ENCODE results near the gene FUCA1.

GRCh38 chr1:23816906-23817305 is 51.2 kb downstream of the FUCA1 start:
- TF ChIP-seq OSR1 (CRISPR knock-in tag; IDR thresholded peaks at IDR 0.05) = no peak
- no peak for TF ChIP-seq ZNF565 (CRISPR knock-in tag; conservative IDR thresholded peaks at IDR 0.05; ENCODE audit: low read depth)
- no peak for TF ChIP-seq ESRRG (CRISPR knock-in tag; IDR thresholded peaks at IDR 0.05)
- TF ChIP-seq, protein P1, sequence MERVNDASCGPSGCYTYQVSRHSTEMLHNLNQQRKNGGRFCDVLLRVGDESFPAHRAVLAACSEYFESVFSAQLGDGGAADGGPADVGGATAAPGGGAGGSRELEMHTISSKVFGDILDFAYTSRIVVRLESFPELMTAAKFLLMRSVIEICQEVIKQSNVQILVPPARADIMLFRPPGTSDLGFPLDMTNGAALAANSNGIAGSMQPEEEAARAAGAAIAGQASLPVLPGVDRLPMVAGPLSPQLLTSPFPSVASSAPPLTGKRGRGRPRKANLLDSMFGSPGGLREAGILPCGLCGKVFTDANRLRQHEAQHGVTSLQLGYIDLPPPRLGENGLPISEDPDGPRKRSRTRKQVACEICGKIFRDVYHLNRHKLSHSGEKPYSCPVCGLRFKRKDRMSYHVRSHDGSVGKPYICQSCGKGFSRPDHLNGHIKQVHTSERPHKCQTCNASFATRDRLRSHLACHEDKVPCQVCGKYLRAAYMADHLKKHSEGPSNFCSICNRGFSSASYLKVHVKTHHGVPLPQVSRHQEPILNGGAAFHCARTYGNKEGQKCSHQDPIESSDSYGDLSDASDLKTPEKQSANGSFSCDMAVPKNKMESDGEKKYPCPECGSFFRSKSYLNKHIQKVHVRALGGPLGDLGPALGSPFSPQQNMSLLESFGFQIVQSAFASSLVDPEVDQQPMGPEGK (CRISPR knock-in tag; IDR thresholded peaks at IDR 0.05; ENCODE audit: borderline replicate concordance) = no peak
- TF ChIP-seq TCF4 (CRISPR knock-in tag; IDR thresholded peaks at IDR 0.05; ENCODE audit: borderline replicate concordance) = no peak
- TF ChIP-seq ZNF8 (CRISPR knock-in tag; IDR thresholded peaks at IDR 0.05) = no peak
- TF ChIP-seq BACH2 (CRISPR knock-in tag; IDR thresholded peaks at IDR 0.05; ENCODE audit: borderline replicate concordance) = no peak
- TF ChIP-seq CREB5 (CRISPR knock-in tag; IDR thresholded peaks at IDR 0.05; ENCODE audit: low read depth) = no peak
- TF ChIP-seq TSHZ2 (CRISPR knock-in tag; IDR thresholded peaks at IDR 0.05) = no peak
- TF ChIP-seq RARB (CRISPR knock-in tag; IDR thresholded peaks at IDR 0.05) = no peak
- TF ChIP-seq ZFP3 (CRISPR knock-in tag; IDR thresholded peaks at IDR 0.05) = no peak
- no peak for TF ChIP-seq ARNTL (CRISPR knock-in tag; IDR thresholded peaks at IDR 0.05; ENCODE audit: borderline replicate concordance, low read depth)
